ENCODE data around the gene GATD1. TPM values are rescaled to one million over a fixed set of nuclear protein-coding genes. Genes with fewer than 3 reads are reported as not detected.

GATD1 gene
- total and polyA plus RNA-seq, 9 of the 15 experiments (the other 6 are each of a cell fraction or from before 2014, with no cell fraction given) = 2.8 to 144 (median 36.9) TPM

GRCh38 chr11:798093-798713, 20.9 kb upstream of the GATD1 start, which contains the start of gene SLC25A22 (continued):
- TF ChIP-seq SMAD4 (CRISPR knock-in tag; conservative IDR thresholded peaks at IDR 0.05) (peak; percentile 53; the same call in 1 of the 2 replicates), BACH1 (tag; IDR thresholded peaks at IDR 0.05) (no peak), NFATC3 (IDR thresholded peaks at IDR 0.05) (no peak), PHTF2 (CRISPR knock-in tag; IDR thresholded peaks at IDR 0.05) (no peak), PHB (CRISPR knock-in tag; IDR thresholded peaks at IDR 0.05) (no peak), MED1 (CRISPR knock-in tag; IDR thresholded peaks at IDR 0.05; ENCODE audit: borderline replicate concordance) (0 out of 2 replicates have a peak, but pooled peaks have one; percentile 13), SMARCE1 (IDR thresholded peaks at IDR 0.05) (no peak), ELK1 (CRISPR knock-in tag; IDR thresholded peaks at IDR 0.05) (no peak), POLR2B (IDR thresholded peaks at IDR 0.05; ENCODE audit: low read depth, partially characterized antibody) (peak; percentile 16), ZBTB11 (CRISPR knock-in tag; IDR thresholded peaks at IDR 0.05) (peak in 1 of 3 experiments; percentile 64; a peak in 1 of 6 replicates), MTA1 (IDR thresholded peaks at IDR 0.05; ENCODE audit: borderline replicate concordance) (0 out of 2 replicates have a peak, but pooled peaks have one; percentile 26), ZNF23 (CRISPR knock-in tag; IDR thresholded peaks at IDR 0.05) (no peak), KLF6 (CRISPR knock-in tag; IDR thresholded peaks at IDR 0.05; ENCODE audit: borderline replicate concordance) (no peak), BMI1 (IDR thresholded peaks at IDR 0.05; ENCODE audit: low read length) (no peak), RB1 (IDR thresholded peaks at IDR 0.05; ENCODE audit: low read depth) (peak; percentile 95), HDAC1 (IDR thresholded peaks at IDR 0.05) (peak in 1 of 2 experiments; percentile 55; a peak in 2 of 4 replicates), ZBTB9 (CRISPR knock-in tag; IDR thresholded peaks at IDR 0.05) (peak; percentile 52; the same call in 1 of the 2 replicates)

All from K562 (cell line).